HUES48 (cell line): ENCODE results near the gene RAB40B.

Experiments used
- H3K27ac ChIP-seq: one replicate; pipeline ENCODE4 v1.7.0; 2013; ENCODE audit warnings: low read depth, low read length, inconsistent platforms
- H3K27me3 ChIP-seq: 2 replicates; pipeline ENCODE4 v1.6.1; 2013; ENCODE audit warnings: mild to moderate bottlenecking, low read length; ENCODE audit not compliant: control insufficient read depth, insufficient read depth
- H3K36me3 ChIP-seq: 2 replicates; pipeline ENCODE4 v1.6.1; 2013; ENCODE audit warnings: low read length; ENCODE audit not compliant: control insufficient read depth, insufficient read depth
- H3K4me1 ChIP-seq: 2 replicates; pipeline ENCODE4 v1.6.1; 2013; ENCODE audit warnings: mild to moderate bottlenecking, low read length; ENCODE audit not compliant: control insufficient read depth, insufficient read depth
- H3K4me3 ChIP-seq: 2 replicates; pipeline ENCODE4 v1.5.1; 2013; ENCODE audit warnings: mild to moderate bottlenecking, low read depth, low read length
- H3K9ac ChIP-seq: 2 replicates; pipeline ENCODE4 v1.6.1; 2013; ENCODE audit warnings: mild to moderate bottlenecking, low read depth, low read length, moderate library complexity
- H3K9me3 ChIP-seq: 2 replicates; pipeline ENCODE4 v1.6.1; 2013; ENCODE audit warnings: low read length; ENCODE audit not compliant: control insufficient read depth, insufficient read depth

The RAB40B gene

GRCh38 chr17:82605939-82606600 is 92.4 kb downstream of the RAB40B start:
- Histone ChIP-seq H3K36me3 (peaks cover 54% of the 10 kb centered on the region), H3K4me1 (no peaks in the 10 kb centered on the region), H3K27ac (no peak overlapping the region)

More at GRCh38 chr17:82605939-82606600, 92.4 kb downstream of the RAB40B start:
- no peak overlapping the region for H3K9ac ChIP-seq
- no peaks in the 10 kb centered on the region; the same call in 1 of the 2 replicates for H3K9me3 ChIP-seq
- no peak overlapping the region for H3K4me3 ChIP-seq
- H3K27me3 ChIP-seq, result no peaks in the 10 kb centered on the region
